Osteoblast (primary cell): ENCODE results near the gene C1orf87. TPM values are rescaled to one million over a fixed set of nuclear protein-coding genes. Genes with fewer than 3 reads are reported as not detected.
A peak's percentile ranks its signal among the peaks of the same experiment; 100 is the strongest.
"Not testable (repeated sequence)": the region's sequence is repeated elsewhere in the genome, so short reads cannot be mapped to it uniquely, and the experiment has no call there.

Source experiments
- DNase-seq: peaks from one replicate; pipeline ENCODE4 v3.0.0; 2011; ENCODE audit warnings: low spot score, mixed read lengths; ENCODE audit not compliant: insufficient read length; ENCODE audit errors: missing footprints
- H2AFZ ChIP-seq: 2 replicates; pipeline ENCODE4 v1.6.0; 2011; ENCODE audit warnings: mild to moderate bottlenecking, low read length
- H3K27ac ChIP-seq: 2 replicates; pipeline ENCODE4 v1.5.1; 2011; ENCODE audit warnings: mild to moderate bottlenecking, low read depth, low read length, moderate library complexity
- H3K27me3 ChIP-seq: 2 replicates; pipeline ENCODE4 v1.6.0; 2012; ENCODE audit warnings: mild to moderate bottlenecking, control low read depth, inconsistent platforms, low read length, moderate library complexity; ENCODE audit not compliant: insufficient read depth
- H3K36me3 ChIP-seq: 2 replicates; pipeline ENCODE4 v1.5.1; 2011; ENCODE audit warnings: mild to moderate bottlenecking, low read length, control low read depth, moderate library complexity; ENCODE audit not compliant: insufficient read depth
- H3K4me1 ChIP-seq: 2 replicates; pipeline ENCODE4 v1.5.1; 2011; ENCODE audit warnings: mild to moderate bottlenecking, low read length, control low read depth, moderate library complexity; ENCODE audit not compliant: insufficient read depth
- H3K4me2 ChIP-seq: 2 replicates; pipeline ENCODE4 v1.6.0; 2011; ENCODE audit warnings: mild to moderate bottlenecking, low read length; ENCODE audit not compliant: insufficient read depth
- H3K4me3 ChIP-seq: fragments of 200-600 bp; sonication (generic); 3 replicates; pipeline ENCODE4 v1.5.1; 2012; ENCODE audit warnings: mild to moderate bottlenecking, low read length, inconsistent platforms; ENCODE audit not compliant: insufficient read depth
- H3K79me2 ChIP-seq: 2 replicates; pipeline ENCODE4 v1.6.0; 2012; ENCODE audit warnings: mild to moderate bottlenecking, low read length, control low read depth, inconsistent platforms; ENCODE audit not compliant: insufficient read depth
- H3K9me3 ChIP-seq: 2 replicates; pipeline ENCODE4 v1.5.1; 2011; ENCODE audit warnings: low read depth, low read length, control low read depth
- H4K20me1 ChIP-seq: 2 replicates; pipeline ENCODE4 v1.6.0; 2012; ENCODE audit warnings: mild to moderate bottlenecking, low read length, control low read depth; ENCODE audit not compliant: insufficient read depth
- total RNA-seq: library from RNA; depleted of rRNA; stranded (reverse); fragments of >200 nt; gene quantifications from 2 replicates; pipeline ENCODE4 v1.2.3, GENCODE V29; 2012
- TF ChIP-seq, protein P1 (sequence below): IDR thresholded peaks from 2 replicates; pipeline ENCODE4 v1.5.1; 2011; ENCODE audit warnings: mild to moderate bottlenecking, low read depth, low read length, moderate library complexity; ENCODE audit errors: extremely low read depth

The C1orf87 gene
- total RNA-seq, 1 donor = not detected

DNA sequence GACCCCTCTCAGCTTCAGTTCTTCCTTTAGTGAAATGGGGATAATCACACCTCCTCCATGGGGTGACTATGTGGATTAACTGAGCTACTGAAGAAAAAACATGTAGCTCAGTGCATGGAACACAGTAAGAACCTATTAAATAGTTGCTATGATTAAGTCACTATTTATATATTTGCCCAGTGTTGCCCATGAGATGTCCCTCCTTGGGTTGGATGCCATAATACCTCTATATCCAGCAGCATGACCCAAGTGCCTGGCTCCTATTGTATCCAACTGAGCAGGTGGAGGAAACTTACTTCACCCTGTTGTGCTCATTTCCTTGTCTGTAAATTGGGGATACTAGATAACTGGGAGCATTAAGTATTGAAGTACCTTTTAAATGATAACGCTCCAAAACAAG is 99.9 kb downstream of the C1orf87 start:
- Histone ChIP-seq H3K27me3 (peaks cover 10% of the 10 kb centered on the region), H3K36me3 (no peaks in the 10 kb centered on the region), H4K20me1 (no peaks in the 10 kb centered on the region), H3K4me3 (no peak overlapping the region), H3K9me3 (no peaks in the 10 kb centered on the region), H3K4me2 (no peak overlapping the region), H3K4me1 (no peaks in the 10 kb centered on the region), H3K27ac (no peak overlapping the region), H3K79me2 (no peaks in the 10 kb centered on the region), H2AFZ (no peak overlapping the region)
- TF ChIP-seq, protein P1, sequence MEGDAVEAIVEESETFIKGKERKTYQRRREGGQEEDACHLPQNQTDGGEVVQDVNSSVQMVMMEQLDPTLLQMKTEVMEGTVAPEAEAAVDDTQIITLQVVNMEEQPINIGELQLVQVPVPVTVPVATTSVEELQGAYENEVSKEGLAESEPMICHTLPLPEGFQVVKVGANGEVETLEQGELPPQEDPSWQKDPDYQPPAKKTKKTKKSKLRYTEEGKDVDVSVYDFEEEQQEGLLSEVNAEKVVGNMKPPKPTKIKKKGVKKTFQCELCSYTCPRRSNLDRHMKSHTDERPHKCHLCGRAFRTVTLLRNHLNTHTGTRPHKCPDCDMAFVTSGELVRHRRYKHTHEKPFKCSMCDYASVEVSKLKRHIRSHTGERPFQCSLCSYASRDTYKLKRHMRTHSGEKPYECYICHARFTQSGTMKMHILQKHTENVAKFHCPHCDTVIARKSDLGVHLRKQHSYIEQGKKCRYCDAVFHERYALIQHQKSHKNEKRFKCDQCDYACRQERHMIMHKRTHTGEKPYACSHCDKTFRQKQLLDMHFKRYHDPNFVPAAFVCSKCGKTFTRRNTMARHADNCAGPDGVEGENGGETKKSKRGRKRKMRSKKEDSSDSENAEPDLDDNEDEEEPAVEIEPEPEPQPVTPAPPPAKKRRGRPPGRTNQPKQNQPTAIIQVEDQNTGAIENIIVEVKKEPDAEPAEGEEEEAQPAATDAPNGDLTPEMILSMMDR = no peak
- no peak for DNase-seq

DNA sequence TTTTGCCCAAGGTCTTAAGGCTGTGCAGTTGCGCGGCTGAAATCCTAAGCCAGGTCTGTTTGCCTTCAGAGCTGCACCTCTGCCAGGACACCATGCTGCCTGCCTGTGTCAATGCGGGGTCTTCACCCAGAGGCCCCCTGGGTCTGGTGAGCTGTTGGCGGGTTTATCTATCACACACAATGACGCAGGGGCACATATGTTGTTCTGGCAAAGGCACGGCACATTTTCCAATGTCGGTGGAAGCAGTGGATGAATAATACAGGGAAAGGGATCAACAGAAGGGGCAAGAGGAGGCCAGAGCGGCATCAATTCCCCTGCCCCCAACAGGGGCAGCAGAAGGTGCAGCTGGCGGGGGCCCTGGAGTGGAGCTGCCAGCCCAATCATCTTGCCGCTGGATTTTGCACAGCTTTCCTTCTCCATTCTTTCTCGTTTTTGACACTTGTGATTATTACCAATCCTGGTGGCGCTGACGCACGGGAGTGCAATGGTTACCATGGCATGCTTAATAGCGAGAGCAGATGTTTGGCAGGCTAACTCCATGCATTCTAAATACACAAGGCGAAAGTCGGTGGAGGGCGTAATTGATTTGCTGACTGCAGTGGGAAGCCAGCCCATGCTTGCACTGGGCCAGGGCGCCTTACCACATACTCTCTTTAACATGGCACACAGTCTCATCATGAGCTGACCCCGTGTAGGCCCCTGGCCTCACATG is 101.2 kb downstream of the C1orf87 start:
- TF ChIP-seq, protein P1 = no peak
- Histone ChIP-seq H3K9me3 (no peaks in the 10 kb centered on the region), H3K4me2 (no peak overlapping the region), H2AFZ (no peak overlapping the region), H3K4me1 (peaks cover 4% of the 10 kb centered on the region), H3K27me3 (peaks cover 10% of the 10 kb centered on the region), H3K79me2 (no peaks in the 10 kb centered on the region), H3K36me3 (no peaks in the 10 kb centered on the region), H3K27ac (no peak overlapping the region), H3K4me3 (no peak overlapping the region), H4K20me1 (no peaks in the 10 kb centered on the region)
- DNase-seq = no peak

DNA sequence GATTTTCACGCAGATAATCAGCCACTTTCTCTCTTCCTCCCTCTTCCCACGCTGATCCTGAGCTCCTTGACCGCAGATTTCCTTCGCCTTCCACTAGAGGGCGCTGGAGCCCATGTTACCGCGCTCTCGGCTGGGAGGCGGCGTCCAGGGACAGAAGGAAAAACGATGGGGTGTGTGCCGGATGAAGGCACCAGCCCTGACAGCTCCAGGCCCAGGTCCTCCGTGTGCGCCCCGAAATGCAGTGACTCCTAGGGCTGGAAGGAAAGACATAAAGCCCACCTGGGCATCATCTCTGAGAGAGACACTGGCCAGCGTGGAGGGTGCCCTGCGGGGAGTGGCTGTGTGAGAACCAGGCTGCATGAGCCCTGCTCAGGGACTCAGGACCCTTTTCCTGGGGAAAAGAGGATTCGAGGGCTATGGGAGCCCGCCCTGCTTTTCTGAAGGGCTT is 102.1 kb downstream of the C1orf87 start:
- Histone ChIP-seq H4K20me1 (no peaks in the 10 kb centered on the region), H2AFZ (peak overlapping the region; percentile 85), H3K27me3 (peaks cover 10% of the 10 kb centered on the region), H3K9me3 (no peaks in the 10 kb centered on the region), H3K36me3 (no peaks in the 10 kb centered on the region), H3K79me2 (no peaks in the 10 kb centered on the region), H3K4me2 (peak overlapping the region; percentile 68), H3K27ac (no peak overlapping the region), H3K4me1 (peaks cover 9% of the 10 kb centered on the region), H3K4me3 (peak overlapping the region; percentile 49)
- DNase-seq = peak; percentile 98
- TF ChIP-seq, protein P1 = peak; percentile 91

DNA sequence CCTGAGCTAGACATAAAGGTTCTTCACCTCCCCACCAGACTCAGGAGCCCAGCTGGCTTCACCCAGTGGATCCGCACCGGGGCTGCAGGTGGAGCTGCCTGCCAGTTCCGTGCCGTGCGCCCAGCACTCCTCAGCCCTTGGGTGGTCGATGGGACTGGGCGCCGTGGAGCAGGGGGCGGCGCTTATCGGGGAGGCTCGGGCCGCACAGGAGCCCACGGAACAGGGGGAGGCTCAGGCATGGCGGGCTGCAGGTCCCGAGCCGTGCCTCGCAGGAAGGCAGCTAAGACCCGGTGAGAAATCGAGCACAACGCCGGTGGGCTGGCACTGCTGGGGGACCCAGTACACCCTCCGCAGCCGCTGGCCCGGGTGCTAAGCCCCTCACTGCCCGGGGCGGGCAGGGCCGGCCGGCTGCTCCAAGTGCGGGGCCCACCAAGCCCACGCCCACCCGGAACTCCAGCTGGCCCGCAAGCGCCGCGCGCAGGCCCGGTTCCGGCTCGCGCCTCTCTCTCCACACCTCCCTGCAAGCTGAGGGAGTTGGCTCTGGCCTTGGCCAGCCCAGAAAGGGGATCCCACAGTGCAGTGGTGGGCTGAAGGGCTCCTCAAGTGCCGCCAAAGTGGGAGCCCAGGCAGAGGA is 103.9 kb downstream of the C1orf87 start:
- H4K20me1 ChIP-seq, H3K36me3 ChIP-seq, H3K4me2 ChIP-seq, H3K27me3 ChIP-seq, H3K4me3 ChIP-seq, H3K27ac ChIP-seq, DNase-seq, H3K4me1 ChIP-seq, H3K9me3 ChIP-seq, H2AFZ ChIP-seq, H3K79me2 ChIP-seq: not testable (repeated sequence)

DNA sequence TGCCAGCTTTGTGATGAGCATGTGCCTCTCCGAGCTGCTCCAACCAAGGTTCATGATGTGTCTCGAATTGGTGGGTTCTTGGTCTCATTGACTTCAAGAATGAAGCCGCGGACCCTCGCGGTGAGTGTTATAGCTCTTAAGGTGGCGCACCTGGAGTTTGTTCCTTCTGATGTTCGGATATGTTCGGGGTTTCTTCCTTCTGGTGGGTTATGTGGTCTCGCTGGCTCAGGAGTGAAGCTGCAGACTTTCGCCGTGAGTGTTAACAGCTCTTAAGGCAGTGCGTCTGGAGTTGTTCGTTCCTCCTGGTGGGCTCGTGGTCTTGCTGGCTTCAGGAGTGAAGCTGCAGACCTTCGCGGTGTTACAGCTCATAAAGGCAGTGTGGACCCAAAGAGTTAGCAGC is 104.8 kb downstream of the C1orf87 start:
- H3K27ac ChIP-seq, H3K4me2 ChIP-seq, H3K36me3 ChIP-seq, DNase-seq, H3K79me2 ChIP-seq, H4K20me1 ChIP-seq, H3K9me3 ChIP-seq, H3K27me3 ChIP-seq, H2AFZ ChIP-seq, H3K4me1 ChIP-seq, H3K4me3 ChIP-seq: not testable (repeated sequence)
